NOMO-1 (cell line): ENCODE data around the gene USP12.

ENCODE experiments used
- DNase-seq, 2 experiments: peaks; one replicate each; lab custom pipeline; 2025; ENCODE audit not compliant: unreplicated experiment in 2 of 2; lab: John Stamatoyannopoulos, UW

Gene USP12

GRCh38 chr13:27040826-27041108 lies 130.8 kb downstream of the USP12 start:
- DNase-seq, result no peak

- no peak for DNase-seq
Measured at GRCh38 chr13:27039171-27039701, 132.4 kb downstream of the USP12 start.

GRCh38 chr13:27038323-27038722 lies 133.3 kb downstream of the USP12 start:
- DNase-seq, result no peak

- no peak for DNase-seq
Measured at GRCh38 chr13:27037571-27037970, 134.0 kb downstream of the USP12 start.

- DNase-seq, result no peak
Measured at GRCh38 chr13:27037171-27037570, 134.4 kb downstream of the USP12 start.

GRCh38 chr13:27036236-27036981 lies 135.2 kb downstream of the USP12 start:
- DNase-seq, result no peak

GRCh38 chr13:27035892-27036235 lies 135.7 kb downstream of the USP12 start:
- no peak for DNase-seq

- no peak for DNase-seq
Measured at GRCh38 chr13:27034678-27035111, 136.9 kb downstream of the USP12 start.

GRCh38 chr13:27028683-27029480 lies 142.7 kb downstream of the USP12 start:
- no peak for DNase-seq

GRCh38 chr13:27027086-27027667 lies 144.4 kb downstream of the USP12 start:
- no peak for DNase-seq

- no peak for DNase-seq
Measured at GRCh38 chr13:27026396-27026795, 145.2 kb downstream of the USP12 start.

GRCh38 chr13:27024776-27025492 lies 146.7 kb downstream of the USP12 start:
- DNase-seq, result no peak

GRCh38 chr13:27024074-27024461 lies 147.5 kb downstream of the USP12 start:
- DNase-seq, result no peak

- DNase-seq, result no peak
Measured at GRCh38 chr13:27023385-27024073, 148.1 kb downstream of the USP12 start.

- no peak for DNase-seq
Measured at GRCh38 chr13:27022571-27023311, 148.9 kb downstream of the USP12 start.

- DNase-seq, result no peak
Measured at GRCh38 chr13:27020415-27020814, 151.2 kb downstream of the USP12 start.

GRCh38 chr13:27018882-27019281 lies 152.7 kb downstream of the USP12 start:
- no peak for DNase-seq

- DNase-seq, result no peak
Measured at GRCh38 chr13:27018344-27018861, 153.2 kb downstream of the USP12 start.

- DNase-seq, result no peak
Measured at GRCh38 chr13:27016875-27017274, 154.7 kb downstream of the USP12 start.
